Epidermal melanocyte (primary cell): ENCODE results near the gene RAP2A.

Source experiments
- DNase-seq: peaks from one replicate; pipeline ENCODE4 v3.0.0; 2011; ENCODE audit warnings: low spot score; ENCODE audit not compliant: insufficient read length

The RAP2A gene

GRCh38 chr13:97448503-97449251 is 14.7 kb downstream of the RAP2A start:
- DNase-seq, result no peak

GRCh38 chr13:97454699-97455098 is 20.7 kb downstream of the RAP2A start:
- DNase-seq, result no peak

- DNase-seq, result no peak
Measured at GRCh38 chr13:97456047-97456446, 22.1 kb downstream of the RAP2A start.

GRCh38 chr13:97459215-97459777 is 25.3 kb downstream of the RAP2A start:
- no peak for DNase-seq

- DNase-seq, result no peak
Measured at GRCh38 chr13:97460004-97460775, 26.2 kb downstream of the RAP2A start.

GRCh38 chr13:97460853-97461252 is 26.9 kb downstream of the RAP2A start:
- DNase-seq, result no peak

GRCh38 chr13:97464561-97464960 is 30.6 kb downstream of the RAP2A start:
- DNase-seq, result no peak

GRCh38 chr13:97466722-97467121 is 32.8 kb downstream of the RAP2A start:
- no peak for DNase-seq

- peak; percentile 75 for DNase-seq
Measured at GRCh38 chr13:97468331-97468730, 34.4 kb downstream of the RAP2A start.

GRCh38 chr13:97471711-97472110 is 37.7 kb downstream of the RAP2A start:
- no peak for DNase-seq

- no peak for DNase-seq
Measured at GRCh38 chr13:97474349-97474980, 40.5 kb downstream of the RAP2A start.

- DNase-seq, result no peak
Measured at GRCh38 chr13:97475011-97475410, 41.0 kb downstream of the RAP2A start.

GRCh38 chr13:97477844-97478243 is 43.9 kb downstream of the RAP2A start:
- no peak for DNase-seq

GRCh38 chr13:97478247-97478646 is 44.3 kb downstream of the RAP2A start:
- DNase-seq, result no peak

- DNase-seq, result no peak
Measured at GRCh38 chr13:97483465-97483864, 49.5 kb downstream of the RAP2A start.

- no peak for DNase-seq
Measured at GRCh38 chr13:97484301-97484700, 50.3 kb downstream of the RAP2A start.

GRCh38 chr13:97485320-97485719 is 51.4 kb downstream of the RAP2A start:
- no peak for DNase-seq

- DNase-seq, result no peak
Measured at GRCh38 chr13:97490702-97491307, 56.8 kb downstream of the RAP2A start.

GRCh38 chr13:97491452-97491851 is 57.5 kb downstream of the RAP2A start:
- no peak for DNase-seq

GRCh38 chr13:97492257-97492656 is 58.3 kb downstream of the RAP2A start:
- no peak for DNase-seq

- no peak for DNase-seq
Measured at GRCh38 chr13:97492684-97493371, 58.9 kb downstream of the RAP2A start.
